ENCODE data around the gene SMCO2.
A peak's percentile ranks its signal among the peaks of the same experiment; 100 is the strongest.

The SMCO2 gene

GRCh38 chr12:27446436-27446835 is at the start of gene SMCO2:
TSS of gene SMCO2 (plus strand) at chr12:27446736. CDS start at chr12:27470632, 23,896 bp downstream.
- no peak for DNase-seq

GRCh38 chr12:27398466-27398865 is 48.1 kb upstream of the SMCO2 start:
- no peak for DNase-seq

- DNase-seq: no peak
Measured at GRCh38 chr12:27399074-27399473, 47.5 kb upstream of the SMCO2 start.

- no peak for DNase-seq
Measured at GRCh38 chr12:27400856-27401354, 45.6 kb upstream of the SMCO2 start.

- DNase-seq: no peak
Measured at GRCh38 chr12:27412047-27412446, 34.5 kb upstream of the SMCO2 start.

GRCh38 chr12:27422697-27423096 is 23.8 kb upstream of the SMCO2 start:
- DNase-seq: no peak

GRCh38 chr12:27424631-27425230 is 21.8 kb upstream of the SMCO2 start:
- no peak for DNase-seq

- DNase-seq: no peak
Measured at GRCh38 chr12:27425306-27425705, 21.2 kb upstream of the SMCO2 start.

- DNase-seq: no peak
Measured at GRCh38 chr12:27426743-27427487, 19.6 kb upstream of the SMCO2 start.

GRCh38 chr12:27427824-27428223 is 18.7 kb upstream of the SMCO2 start:
- no peak for DNase-seq

GRCh38 chr12:27428466-27428865 is 18.1 kb upstream of the SMCO2 start:
- no peak for DNase-seq

- DNase-seq: no peak
Measured at GRCh38 chr12:27429606-27430005, 16.9 kb upstream of the SMCO2 start.

- DNase-seq: no peak
Measured at GRCh38 chr12:27431185-27431584, 15.4 kb upstream of the SMCO2 start.

GRCh38 chr12:27434673-27435565 is 11.6 kb upstream of the SMCO2 start:
- peak in 5 of 6 experiments; percentile 2 to 39 (median 12) for DNase-seq

GRCh38 chr12:27436029-27436428 is 10.5 kb upstream of the SMCO2 start:
- DNase-seq: no peak

- DNase-seq: no peak
Measured at GRCh38 chr12:27436768-27437167, 9.8 kb upstream of the SMCO2 start.

GRCh38 chr12:27437839-27438238 is 8.7 kb upstream of the SMCO2 start:
- no peak for DNase-seq

- no peak for DNase-seq
Measured at GRCh38 chr12:27447761-27448160, 1.2 kb downstream of the SMCO2 start.

GRCh38 chr12:27449026-27449425 is 2.5 kb downstream of the SMCO2 start:
- no peak for DNase-seq

- DNase-seq: no peak
Measured at GRCh38 chr12:27449893-27450534, 3.5 kb downstream of the SMCO2 start.

GRCh38 chr12:27451036-27451825 is 4.7 kb downstream of the SMCO2 start:
- DNase-seq: no peak

GRCh38 chr12:27453421-27453820 is 6.9 kb downstream of the SMCO2 start:
- DNase-seq: no peak
